HG02588 (cell line): ENCODE measurements around the gene PPM1E.
"Not testable (repeated sequence)": the region's sequence is repeated elsewhere in the genome, so short reads cannot be mapped to it uniquely, and the experiment has no call there.

ENCODE experiments used
- ATAC-seq: cut with Tn5 transposase; IDR thresholded peaks from one replicate; pipeline ENCODE4 v1.9.1; 2021; ENCODE audit warnings: mild to moderate bottlenecking, moderate library complexity; ENCODE audit not compliant: unreplicated experiment

Gene PPM1E

DNA sequence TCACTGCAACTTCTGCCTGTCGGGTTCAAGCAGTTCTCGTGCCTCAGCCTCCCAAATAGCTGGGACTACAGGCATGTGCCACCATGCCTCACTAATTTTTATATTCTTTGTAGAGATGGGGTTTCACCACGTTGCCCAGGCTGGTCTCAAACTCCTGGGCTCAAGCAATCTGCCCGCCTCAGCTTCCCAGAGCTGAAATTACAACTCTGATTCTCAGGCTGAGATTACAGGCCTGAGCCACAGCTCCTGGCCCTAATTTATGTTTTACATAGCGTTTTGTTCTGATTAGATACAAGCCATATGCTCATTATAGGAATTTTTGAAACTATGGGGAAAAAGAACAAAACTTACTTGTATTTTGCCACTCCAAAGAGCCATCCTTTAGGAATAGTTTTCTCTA lies 22.8 kb downstream of the PPM1E start:
- ATAC-seq: not testable (repeated sequence)

DNA sequence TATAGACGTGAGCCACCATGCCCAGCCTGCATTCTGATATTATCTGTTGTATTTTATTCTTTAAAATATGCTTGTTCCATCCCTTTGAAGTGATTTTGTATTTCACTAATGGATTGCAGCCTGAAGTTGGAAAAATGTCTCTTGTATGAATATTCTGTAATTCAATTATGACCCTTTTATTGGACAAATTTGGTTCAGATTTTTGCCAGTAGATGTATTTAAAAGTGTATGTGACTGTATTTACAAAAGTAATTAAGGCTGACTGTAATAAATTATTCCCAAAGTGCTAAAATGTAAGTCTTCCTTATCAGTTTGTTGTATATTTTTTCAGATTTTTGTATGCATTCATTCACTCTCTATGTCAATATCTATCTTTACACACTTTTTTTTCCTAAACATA lies 23.8 kb downstream of the PPM1E start:
- ATAC-seq: no peak

DNA sequence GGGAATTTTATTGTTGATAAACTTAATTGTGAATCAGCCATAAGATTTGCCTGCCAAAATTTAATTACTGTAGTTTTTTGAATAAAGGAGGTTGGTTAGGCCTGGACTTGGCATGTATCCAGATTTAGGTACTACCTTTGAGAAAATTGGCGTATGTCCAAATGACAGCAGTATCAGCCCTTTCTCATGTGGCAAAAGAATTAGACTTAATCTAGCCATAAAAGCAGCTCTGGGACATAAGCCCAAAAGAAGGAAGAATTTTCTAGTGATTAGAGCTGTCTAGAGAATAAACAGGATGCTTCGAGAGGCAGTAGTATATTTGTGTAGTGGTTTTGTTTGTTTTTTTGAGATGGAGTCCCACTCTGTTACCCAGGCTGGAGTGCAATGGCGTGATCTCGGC lies 27.7 kb downstream of the PPM1E start:
- no peak for ATAC-seq

DNA sequence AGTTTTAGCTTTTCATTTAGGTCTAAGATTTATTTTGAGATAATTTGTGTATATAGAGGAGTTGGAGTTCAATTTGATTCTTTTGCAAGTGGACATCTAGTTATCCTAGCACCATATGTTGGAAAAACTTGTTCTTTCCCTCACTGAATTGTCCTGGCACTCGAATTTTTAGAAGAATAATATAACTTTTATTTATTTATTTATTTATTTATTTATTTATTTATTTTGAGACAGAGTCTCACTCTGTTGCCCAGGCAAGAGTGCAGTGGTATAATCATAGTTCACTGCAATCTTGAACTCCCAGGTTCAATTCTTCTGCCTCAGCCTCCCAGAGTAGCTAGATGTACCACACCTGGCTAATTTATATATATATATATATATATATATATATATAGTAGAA lies 29.4 kb downstream of the PPM1E start:
- no peak for ATAC-seq

DNA sequence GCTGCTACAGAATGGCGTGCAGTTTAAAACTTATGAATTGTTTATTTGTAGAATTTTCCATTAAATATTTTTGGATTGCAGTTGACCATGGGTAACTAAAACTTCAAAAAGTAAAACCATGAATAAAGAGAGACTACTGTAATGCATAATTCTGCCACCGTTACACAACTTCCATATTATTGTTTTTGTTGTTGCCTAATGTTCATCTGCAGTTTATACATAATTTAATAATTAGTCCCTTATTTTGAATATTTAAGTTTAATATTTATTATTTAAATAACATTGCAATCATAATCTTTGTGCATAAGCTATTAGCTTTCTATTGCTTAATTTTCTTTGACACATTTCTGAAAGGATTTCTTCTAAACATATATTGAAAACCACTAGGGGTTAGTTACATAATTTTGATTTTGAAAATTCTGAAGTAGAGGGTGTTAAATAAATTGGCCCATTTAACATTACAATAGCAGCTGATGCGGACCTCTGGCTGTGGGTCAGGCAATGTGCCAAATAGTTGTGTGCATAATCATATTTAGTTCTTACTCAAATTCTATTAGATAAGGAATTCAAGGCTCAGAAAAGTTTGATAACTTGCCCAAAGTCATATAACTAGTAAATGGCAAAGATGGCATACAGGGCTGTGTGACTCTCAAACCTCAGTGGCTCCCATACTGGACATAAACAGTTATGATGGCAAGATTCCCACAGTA lies 31.1 kb downstream of the PPM1E start:
- no peak for ATAC-seq

DNA sequence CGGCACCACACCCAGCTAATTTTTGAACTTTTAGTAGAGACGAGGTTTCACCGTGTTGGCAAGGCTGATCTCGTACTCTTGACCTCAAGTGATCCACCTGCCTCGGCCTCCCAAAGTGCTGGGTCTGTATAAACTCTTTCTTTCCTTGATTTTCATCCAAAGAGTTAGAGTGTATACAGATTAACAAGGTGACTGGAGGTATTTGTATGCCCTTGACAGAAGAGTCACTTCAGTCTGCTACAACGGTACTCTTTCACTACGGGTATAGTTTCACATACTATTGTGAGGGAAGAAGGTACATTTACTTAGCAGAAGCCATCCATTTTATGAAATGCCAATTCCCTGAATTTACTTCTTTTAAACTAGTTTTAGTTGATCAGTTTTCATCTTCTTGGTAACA lies 32.5 kb downstream of the PPM1E start:
- ATAC-seq: no peak

DNA sequence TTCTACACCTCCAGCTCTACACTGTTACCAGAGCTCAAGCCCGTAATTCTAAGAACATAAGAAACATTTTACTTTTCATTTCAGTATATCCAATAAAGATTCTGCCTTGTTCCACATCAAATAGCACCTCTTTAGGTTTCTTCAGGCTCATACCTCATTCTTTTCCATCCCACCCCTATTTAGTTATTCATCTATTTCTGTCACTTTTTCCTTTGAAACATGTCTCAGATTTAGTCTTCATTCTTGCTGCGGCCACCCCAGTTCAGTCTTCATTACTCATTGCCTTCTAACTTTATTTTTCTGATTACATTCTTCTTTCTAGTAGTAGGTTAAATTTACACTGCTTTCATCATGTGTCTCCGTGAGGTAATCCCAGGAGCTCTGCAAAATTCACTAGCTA lies 33.5 kb downstream of the PPM1E start:
- no peak for ATAC-seq

DNA sequence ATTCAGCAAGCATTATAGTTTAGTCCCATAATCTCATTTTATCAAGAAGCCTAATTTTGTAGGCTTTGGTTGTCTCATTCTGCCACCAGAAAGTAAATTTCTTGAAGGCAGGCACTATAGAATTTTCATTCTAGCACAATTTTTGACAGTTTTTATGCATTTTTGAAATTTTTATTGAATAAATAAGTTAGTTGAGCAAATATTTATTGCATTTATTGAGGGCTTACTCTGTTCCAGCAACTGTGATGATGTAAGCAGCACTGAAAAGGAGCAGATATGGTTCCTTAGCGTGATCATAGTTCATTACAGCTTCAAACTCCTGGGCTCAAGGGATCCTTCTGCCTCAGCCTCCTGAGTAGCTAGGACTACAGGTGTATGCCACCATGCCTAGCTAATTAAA lies 34.2 kb downstream of the PPM1E start:
- no peak for ATAC-seq

DNA sequence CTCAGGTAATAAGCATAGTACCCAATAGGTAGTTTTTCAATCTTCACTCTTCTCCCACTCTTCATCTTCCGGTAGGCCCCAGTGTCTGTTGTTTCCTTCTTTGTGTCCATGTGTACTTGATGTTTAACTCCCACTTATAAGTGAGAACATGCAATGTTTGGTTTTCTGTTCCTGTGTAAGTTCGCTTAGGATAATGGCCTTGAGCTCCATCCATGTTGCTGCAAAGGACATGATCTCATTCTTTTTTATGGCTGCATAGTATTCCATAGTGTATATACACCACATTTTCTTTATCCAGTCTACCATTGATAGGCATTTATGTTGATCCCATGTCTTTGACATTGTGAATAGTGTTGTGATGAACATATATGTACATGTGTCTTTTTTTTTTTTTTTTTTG lies 38.9 kb downstream of the PPM1E start:
- ATAC-seq: not testable (repeated sequence)

DNA sequence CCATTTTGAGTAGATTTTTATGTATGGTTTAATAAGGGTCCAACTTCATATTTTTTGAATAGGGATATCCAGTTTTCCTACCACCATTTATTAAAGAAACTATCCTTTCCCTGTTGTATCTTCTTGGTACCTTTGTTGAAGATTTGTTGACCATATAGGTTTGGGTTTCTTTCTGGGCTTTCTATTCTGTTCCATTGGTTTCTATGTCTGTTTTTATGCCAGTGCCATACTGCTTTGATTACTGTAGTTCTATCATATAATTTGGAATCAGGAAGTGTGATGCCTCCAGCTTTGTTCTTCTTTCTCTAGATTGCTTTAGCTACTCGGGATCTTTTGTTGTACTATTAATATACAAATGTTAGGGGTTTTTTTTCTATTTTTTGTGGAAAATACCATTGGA lies 46.5 kb downstream of the PPM1E start:
- no peak for ATAC-seq

DNA sequence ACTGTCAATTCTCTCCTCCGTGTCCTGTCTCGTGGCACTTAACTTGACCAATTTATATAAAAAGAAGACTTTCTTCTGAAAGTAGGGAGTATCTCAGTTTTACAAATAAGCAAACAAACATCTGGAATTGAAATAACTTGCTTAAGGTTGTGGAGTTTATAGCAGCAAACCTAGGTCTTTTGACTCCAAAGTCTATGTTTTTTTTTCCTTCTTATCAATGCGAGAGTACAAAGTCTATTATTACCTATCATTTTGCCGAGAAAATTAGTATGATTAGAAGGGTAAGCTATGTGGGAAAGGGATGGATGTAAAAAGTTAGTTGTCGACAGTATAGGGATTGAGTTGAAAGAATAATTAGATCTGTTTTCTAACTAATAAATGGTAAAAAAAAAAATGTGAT lies 50.4 kb downstream of the PPM1E start:
- ATAC-seq: no peak

DNA sequence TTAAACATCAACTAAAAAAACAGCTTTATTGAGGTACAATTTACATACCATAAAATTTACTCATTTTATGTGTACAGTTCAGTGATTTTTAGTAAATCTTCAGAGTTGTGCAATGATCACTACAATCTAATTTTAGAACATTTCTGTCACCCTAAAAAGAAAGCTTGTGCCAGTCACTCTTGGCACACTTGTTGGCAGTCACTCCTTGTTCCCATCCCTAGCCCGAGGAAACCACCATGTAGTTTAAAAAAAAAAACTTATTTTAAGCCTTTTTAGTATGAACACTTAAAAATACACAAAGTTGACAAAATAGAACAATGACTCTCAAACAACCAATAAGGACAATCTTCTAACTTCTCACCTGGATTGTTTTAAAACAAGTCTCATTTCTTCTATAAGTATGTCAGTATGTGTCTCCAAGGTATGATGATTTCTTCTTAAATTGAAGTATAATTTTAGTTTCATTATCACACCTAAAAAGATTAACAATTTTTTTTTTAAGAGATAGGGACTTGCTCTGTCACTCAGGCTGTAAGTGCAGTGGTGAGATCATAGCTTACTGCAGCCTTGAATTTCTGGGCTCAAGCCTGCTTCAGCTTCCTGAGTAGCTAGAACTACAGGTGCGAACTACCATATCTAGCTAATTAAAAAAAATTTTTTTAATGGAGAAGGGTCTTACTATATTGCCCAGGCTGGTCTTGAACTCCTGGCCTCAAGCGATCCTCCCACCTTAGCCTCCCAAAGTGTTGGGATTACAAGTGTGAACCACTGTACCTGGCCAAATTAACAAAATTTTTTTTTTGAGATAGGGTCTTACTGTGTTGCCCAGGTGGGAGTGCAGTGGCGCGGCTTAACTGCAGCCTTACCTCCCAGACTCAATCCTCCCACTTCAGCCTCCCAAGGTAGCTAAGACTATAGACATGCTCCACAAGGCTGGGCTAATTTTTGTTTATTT lies 53.2 kb downstream of the PPM1E start:
- no peak for ATAC-seq

DNA sequence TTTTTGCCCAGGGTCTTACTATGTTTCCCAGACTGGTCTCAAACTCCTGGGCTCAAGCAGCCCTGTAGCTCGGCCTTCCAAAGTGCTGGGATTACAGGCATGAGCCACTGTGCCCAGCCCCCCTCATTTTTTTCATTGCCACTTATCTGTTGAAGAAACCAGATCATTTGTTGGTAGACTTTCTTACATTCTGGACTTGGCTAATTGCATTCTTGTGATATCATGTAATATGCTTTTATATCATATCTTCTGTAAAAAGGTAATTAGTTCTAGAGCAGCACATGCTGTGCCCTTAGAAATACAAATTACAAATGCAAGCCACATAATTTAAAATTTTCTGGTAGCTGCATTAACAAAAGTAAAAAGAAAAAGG lies 53.9 kb downstream of the PPM1E start:
- no peak for ATAC-seq

DNA sequence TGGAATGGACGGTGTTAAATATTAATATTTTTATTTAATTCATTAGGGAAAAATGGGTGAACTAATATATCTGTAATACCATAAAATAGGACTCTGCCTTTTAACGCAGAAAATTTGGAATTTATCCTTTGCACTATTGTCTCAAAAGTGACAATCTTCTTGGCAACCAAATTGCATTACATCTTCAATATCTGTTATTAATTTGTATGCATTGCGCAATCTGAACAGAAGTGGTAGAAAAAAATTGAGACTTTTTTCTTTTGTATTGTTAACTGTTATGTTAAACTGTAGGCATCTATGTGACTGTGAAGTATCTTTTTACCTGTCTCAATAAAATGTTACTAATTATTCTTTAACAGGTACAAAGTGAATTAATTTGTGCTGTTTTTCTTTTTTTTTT lies 55.6 kb downstream of the PPM1E start:
- no peak for ATAC-seq

DNA sequence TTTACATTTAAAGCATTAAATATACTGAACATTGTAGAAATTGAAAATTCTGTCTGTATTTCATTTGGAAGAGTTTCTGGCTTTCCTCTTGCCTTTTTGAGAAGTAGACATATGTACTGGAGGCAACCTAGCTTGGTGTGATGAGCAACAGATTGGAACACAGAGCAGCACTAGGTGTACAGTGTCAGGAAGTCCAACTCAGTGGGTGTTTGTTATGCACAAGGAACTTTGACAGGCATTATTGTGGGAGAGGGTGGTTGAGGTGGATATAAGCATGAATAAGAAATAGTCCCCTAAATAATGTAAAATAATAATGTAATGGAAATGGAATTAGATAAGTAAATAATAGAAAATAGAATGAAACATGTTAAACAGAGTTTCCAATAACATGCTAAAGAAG lies 58.1 kb downstream of the PPM1E start:
- ATAC-seq: no peak

DNA sequence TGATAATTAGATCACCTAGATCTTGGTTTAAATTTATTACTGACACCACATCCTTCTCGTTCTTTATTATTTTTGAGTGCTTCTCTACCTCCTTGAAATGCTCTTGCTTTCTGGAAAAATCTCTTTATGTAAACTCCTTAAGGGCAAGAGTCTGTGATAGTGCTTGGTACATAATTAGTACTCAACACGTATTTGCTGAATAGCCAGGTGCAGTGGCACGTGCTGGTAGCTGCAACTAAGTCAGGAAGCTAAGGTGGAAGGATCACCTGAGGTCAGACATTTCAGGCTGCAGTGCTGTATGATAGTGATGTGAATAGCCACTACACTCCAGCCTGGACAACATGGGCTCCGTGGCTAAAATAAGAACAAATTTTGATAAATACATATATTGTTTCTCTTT lies 63.0 kb downstream of the PPM1E start:
- no peak for ATAC-seq

DNA sequence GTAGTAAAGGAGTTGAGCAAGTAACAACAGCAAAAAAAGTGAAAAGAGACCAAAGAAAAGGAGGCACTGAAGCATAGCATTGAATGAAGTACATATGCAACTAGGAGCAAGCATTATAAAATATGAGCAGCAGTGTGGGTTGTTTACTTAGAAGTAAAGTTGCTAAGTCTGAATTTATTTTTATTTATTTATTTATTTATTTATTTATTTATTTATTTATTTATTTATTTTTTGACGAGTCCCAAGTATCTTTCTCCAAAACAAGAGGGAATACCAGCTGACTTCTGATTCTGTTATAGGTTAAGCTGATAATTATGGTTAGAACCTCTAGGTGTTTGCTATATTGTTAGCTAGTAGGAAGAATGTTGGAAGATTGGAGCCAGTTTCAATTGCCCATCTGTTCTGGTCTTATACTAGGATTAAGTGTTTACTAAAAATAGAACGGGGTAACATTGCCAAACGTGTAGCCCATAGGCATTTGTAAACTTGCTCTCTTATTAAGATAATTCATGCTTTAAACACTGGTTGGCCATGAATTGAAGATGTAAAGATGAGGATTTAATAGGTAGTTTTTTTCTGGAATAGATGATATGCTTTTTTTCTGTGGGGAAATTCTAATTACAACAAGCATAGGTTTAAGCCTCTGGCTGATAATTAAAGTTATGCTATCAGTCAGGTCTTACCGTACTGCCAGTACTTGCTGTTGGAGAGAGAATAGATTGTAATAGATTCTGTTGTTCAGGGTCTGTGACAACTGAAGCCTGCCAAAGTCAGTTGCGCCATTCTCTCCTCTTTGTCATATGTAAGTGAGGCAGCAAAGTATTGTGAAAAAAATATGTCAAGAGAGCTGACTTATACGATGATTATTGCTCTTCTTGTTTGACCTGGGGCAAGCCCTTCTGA lies 66.7 kb downstream of the PPM1E start:
- ATAC-seq: no peak

DNA sequence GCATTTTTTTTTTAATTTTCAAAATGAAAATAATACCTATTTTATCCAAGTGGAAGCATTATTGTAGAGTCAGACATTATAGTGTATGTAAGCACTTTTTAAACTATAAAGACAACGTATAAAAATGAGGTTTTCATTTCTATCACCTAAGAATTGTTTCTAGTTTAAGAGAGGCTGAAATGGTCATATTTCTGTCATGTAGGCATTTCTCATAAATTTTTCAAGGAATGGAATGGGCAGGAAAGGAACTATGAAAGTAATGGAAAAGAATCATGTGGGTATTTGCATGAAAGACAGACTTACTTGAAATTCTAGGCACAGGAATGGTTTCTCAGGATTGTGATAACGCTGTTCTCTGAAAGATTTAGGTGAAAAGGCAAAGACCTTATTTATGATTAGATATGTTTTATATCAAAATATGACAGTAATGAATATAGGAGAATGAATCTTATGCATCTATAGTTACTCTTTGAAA lies 67.4 kb downstream of the PPM1E start:
- no peak for ATAC-seq

DNA sequence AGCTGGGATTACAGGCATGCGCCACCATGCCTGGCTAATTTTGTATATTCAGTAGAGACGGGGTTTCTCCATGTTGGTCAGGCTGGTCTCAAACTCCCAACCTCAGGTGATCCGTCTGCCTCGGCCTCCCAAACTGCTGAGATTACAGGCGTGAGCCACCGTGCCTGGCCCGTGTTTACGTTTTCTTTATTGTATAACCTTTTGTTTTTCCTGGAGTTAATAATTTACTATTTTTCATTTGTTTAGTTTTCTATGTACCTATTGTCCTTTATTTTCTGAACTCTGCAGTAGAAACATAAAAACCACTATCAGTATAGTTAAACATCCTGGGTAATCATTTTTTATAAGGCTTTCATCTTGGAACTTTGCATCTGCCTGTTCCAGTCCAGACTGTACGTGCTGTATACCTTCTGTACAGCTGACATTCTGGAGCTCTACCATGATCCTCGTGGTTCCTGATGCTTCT lies 73.6 kb downstream of the PPM1E start:
- no peak for ATAC-seq

DNA sequence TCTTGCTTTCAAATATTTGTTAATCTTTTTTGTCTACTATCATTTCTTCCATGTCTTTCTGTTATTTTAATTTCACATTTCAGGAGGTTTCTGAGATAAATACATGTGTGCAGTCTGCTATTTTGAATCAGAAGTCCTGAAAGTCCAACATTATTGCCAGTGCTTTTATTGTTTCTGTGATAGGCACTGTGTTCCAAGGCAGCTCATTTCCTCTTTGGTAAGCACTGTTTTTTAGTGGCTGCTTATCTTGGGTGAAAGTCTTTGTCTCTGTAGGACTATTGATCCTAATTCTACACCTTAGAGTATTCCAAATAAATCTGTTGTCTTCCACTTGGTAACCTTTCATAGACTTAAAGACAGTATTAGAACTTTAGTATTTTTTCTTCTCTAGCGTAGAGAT lies 76.1 kb downstream of the PPM1E start:
- no peak for ATAC-seq

DNA sequence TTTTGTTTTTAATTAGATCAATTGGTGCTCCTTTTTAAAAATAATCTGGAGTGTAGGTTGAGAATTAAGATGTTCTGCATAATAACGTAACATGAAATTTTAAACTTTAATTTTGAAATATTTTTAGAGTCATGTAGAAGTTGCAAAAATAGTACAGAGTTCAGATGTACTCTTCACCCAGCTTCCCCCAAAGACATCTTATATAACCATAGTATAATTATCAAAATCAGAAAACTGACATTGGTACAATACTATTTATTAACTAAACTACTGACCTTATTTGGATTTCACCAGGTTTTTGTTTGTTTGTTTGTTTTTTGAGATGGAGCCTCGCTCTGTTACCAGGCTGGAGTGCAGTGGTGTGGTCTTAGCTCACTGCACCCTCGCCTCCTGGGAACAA lies 76.9 kb downstream of the PPM1E start:
- ATAC-seq: no peak
